H1 (cell line): ENCODE results near the gene CD63. TPM values are rescaled to one million over a fixed set of nuclear protein-coding genes. Genes with fewer than 3 reads are reported as not detected.
A peak's percentile ranks its signal among the peaks of the same experiment; 100 is the strongest.

Experiments used
- CTCF ChIA-PET: fragments of 300-600 bp; sonication (Branson Sonifier 250); formaldehyde crosslinking; loops from one replicate; lab custom pipeline; 2021; ENCODE audit not compliant: partially characterized antibody; lab: Charles Lee
- POLR2A ChIA-PET: fragments of 300-600 bp; sonication (Branson Sonifier 250); formaldehyde crosslinking; loops from one replicate; lab custom pipeline; 2021; ENCODE audit warnings: inconsistent platforms; ENCODE audit not compliant: partially characterized antibody; lab: Charles Lee
- DNase-seq, 2 experiments: peaks; one replicate each; pipeline versions ENCODE4 v3.0.0 to v3.0.0-alpha.2; 2010 to 2022; ENCODE audit warnings: low spot score in 2 of 2, low read depth in 1 of 2, mixed read lengths in 1 of 2
- FAIRE-seq: peaks from 2 replicates; lab custom pipeline; 2011; peaks lifted over from hg19 to GRCh38; lab: Jason Lieb, UNC
- H2AFZ ChIP-seq: 2 replicates; pipeline ENCODE4 v1.8.1; 2012; ENCODE audit warnings: low read length, inconsistent platforms
- H2AK5ac ChIP-seq: 2 replicates; pipeline ENCODE4 v1.6.1; 2013; ENCODE audit warnings: low read depth, low read length
- H2BK120ac ChIP-seq: replicated peaks from 2 replicates; pipeline ENCODE3; 2013; ENCODE audit warnings: low read depth, low read length, inconsistent platforms
- H2BK12ac ChIP-seq: 2 replicates; pipeline ENCODE4 v1.6.1; 2013; ENCODE audit warnings: low read depth, low read length
- H2BK15ac ChIP-seq: 2 replicates; pipeline ENCODE4 v1.6.1; 2013; ENCODE audit warnings: low read length
- H2BK20ac ChIP-seq: 2 replicates; pipeline ENCODE4 v1.6.1; 2013; ENCODE audit warnings: low read length
- H2BK5ac ChIP-seq: 2 replicates; pipeline ENCODE4 v1.6.1; 2013; ENCODE audit warnings: low read depth, low read length
- H3K14ac ChIP-seq: 2 replicates; pipeline ENCODE4 v1.6.1; 2013; ENCODE audit warnings: inconsistent platforms; ENCODE audit not compliant: insufficient read length
- H3K18ac ChIP-seq: 2 replicates; pipeline ENCODE4 v1.6.1; 2013; ENCODE audit warnings: low read length; ENCODE audit errors: extremely low read depth
- H3K23ac ChIP-seq: 2 replicates; pipeline ENCODE4 v1.6.1; 2013; ENCODE audit warnings: inconsistent platforms; ENCODE audit not compliant: insufficient read length
- H3K23me2 ChIP-seq: 2 replicates; pipeline ENCODE4 v1.6.1; 2013; ENCODE audit warnings: low read depth, low read length
- H3K27ac ChIP-seq: 2 replicates; pipeline ENCODE4 v1.6.1; 2011; ENCODE audit warnings: low read depth, low read length, inconsistent platforms
- H3K27me3 ChIP-seq, 4 experiments: replicated peaks in 1 of 4; 1 replicate in 1 of 4; 2 replicates in 3 of 4; pipeline versions ENCODE4 v1.6.1 to v1.8.1; 2011 to 2013; ENCODE audit warnings: low read length in 3 of 4, mild to moderate bottlenecking in 3 of 4, inconsistent platforms in 2 of 4, mixed read lengths in 2 of 4, moderate library complexity in 1 of 4; ENCODE audit not compliant: control insufficient read depth in 3 of 4, insufficient read depth in 3 of 4; ENCODE audit errors: extremely low read depth in 1 of 4
- H3K36me3 ChIP-seq, 4 experiments: 2 replicates each; pipeline versions ENCODE4 v1.6.1 to v1.8.1; 2011 to 2013; ENCODE audit warnings: mild to moderate bottlenecking in 4 of 4, low read length in 3 of 4, moderate library complexity in 2 of 4, control low read depth in 1 of 4, inconsistent platforms in 1 of 4; ENCODE audit not compliant: insufficient read depth in 4 of 4, control insufficient read depth in 2 of 4
- H3K4ac ChIP-seq: replicated peaks from 2 replicates; pipeline ENCODE3; 2013; ENCODE audit warnings: low read length, low read depth, mixed read lengths, inconsistent platforms; ENCODE audit not compliant: insufficient read length
- H3K4me1 ChIP-seq, 4 experiments: replicated peaks in 1 of 4; 1 replicate in 1 of 4; 2 replicates in 3 of 4; pipeline versions ENCODE4 v1.6.1 to v1.8.1; 2011 to 2013; ENCODE audit warnings: low read length in 3 of 4, inconsistent platforms in 2 of 4, mixed read lengths in 1 of 4; ENCODE audit not compliant: insufficient read depth in 4 of 4, control insufficient read depth in 3 of 4
- H3K4me2 ChIP-seq, 2 experiments: 2 replicates each; pipeline versions ENCODE4 v1.6.1 to v1.8.1; 2011 to 2013; ENCODE audit warnings: low read depth in 2 of 2, low read length in 2 of 2, control low read depth in 1 of 2, inconsistent platforms in 1 of 2, mild to moderate bottlenecking in 1 of 2; ENCODE audit not compliant: insufficient read depth in 1 of 2
- H3K4me3 ChIP-seq, 4 experiments: fragments of 200-600, 300-600 bp in 1 of 4; sonication (generic), shearing (Covaris generic), sonication (Bioruptor Twin) in 1 of 4; 2 replicates each; pipeline versions ENCODE4 v1.5.1 to v1.8.1; 2011 to 2016; ENCODE audit warnings: low read length in 4 of 4, low read depth in 3 of 4, control low read depth in 2 of 4, inconsistent platforms in 2 of 4, mild to moderate bottlenecking in 2 of 4, mixed read lengths in 1 of 4, moderate library complexity in 1 of 4; ENCODE audit not compliant: insufficient read depth in 2 of 4; ENCODE audit errors: extremely low read depth in 1 of 4
- H3K56ac ChIP-seq: replicated peaks from 2 replicates; pipeline ENCODE3; 2013; ENCODE audit warnings: low read depth, mild to moderate bottlenecking, mixed read lengths, low read length, inconsistent platforms; ENCODE audit not compliant: insufficient read length
- H3K79me1 ChIP-seq: 2 replicates; pipeline ENCODE4 v1.6.1; 2013; ENCODE audit warnings: low read depth, low read length, control low read depth
- H3K79me2 ChIP-seq, 2 experiments: 2 replicates each; pipeline versions ENCODE4 v1.6.1 to v1.8.1; 2012 to 2013; ENCODE audit warnings: low read length in 2 of 2, mild to moderate bottlenecking in 2 of 2, inconsistent platforms in 1 of 2; ENCODE audit not compliant: insufficient read depth in 2 of 2, control insufficient read depth in 1 of 2
- H3K9ac ChIP-seq, 4 experiments: replicated peaks in 1 of 4; 1 replicate in 1 of 4; 2 replicates in 3 of 4; pipeline versions ENCODE4 v1.6.1 to v1.8.1; 2011 to 2013; ENCODE audit warnings: low read depth in 3 of 4, low read length in 3 of 4, control low read depth in 2 of 4, mild to moderate bottlenecking in 2 of 4, moderate library complexity in 2 of 4, inconsistent platforms in 1 of 4; ENCODE audit errors: extremely low read depth in 1 of 4
- H3K9me3 ChIP-seq, 2 experiments: 2 replicates each; pipeline versions ENCODE4 v1.6.1 to v1.8.1; 2012 to 2013; ENCODE audit warnings: mild to moderate bottlenecking in 2 of 2, moderate library complexity in 2 of 2, control low read depth in 1 of 2, inconsistent platforms in 1 of 2, low read depth in 1 of 2, low read length in 1 of 2, mixed read lengths in 1 of 2; ENCODE audit not compliant: insufficient read depth in 2 of 2
- H4K20me1 ChIP-seq, 2 experiments: replicated peaks in 1 of 2; 2 replicates each; pipeline versions ENCODE3 to v1.8.1; 2011 to 2013; ENCODE audit warnings: inconsistent platforms in 2 of 2, low read length in 2 of 2, mild to moderate bottlenecking in 1 of 2; ENCODE audit not compliant: insufficient read depth in 2 of 2, control insufficient read depth in 1 of 2
- H4K5ac ChIP-seq: 2 replicates; pipeline ENCODE4 v1.6.1; 2013; ENCODE audit warnings: low read length, low read depth, mixed read lengths, inconsistent platforms; ENCODE audit not compliant: insufficient read length
- H4K8ac ChIP-seq: 2 replicates; pipeline ENCODE4 v1.8.0; 2013; ENCODE audit warnings: mild to moderate bottlenecking, moderate library complexity, low read length, inconsistent platforms; ENCODE audit not compliant: insufficient read depth; ENCODE audit errors: extremely low read depth
- H4K91ac ChIP-seq: replicated peaks from 2 replicates; pipeline ENCODE3; 2013; ENCODE audit warnings: low read length, mixed read lengths, inconsistent platforms; ENCODE audit not compliant: insufficient read length
- KDM1A ChIP-seq: fragments of 200-600, 300-600 bp; sonication (generic); IDR thresholded peaks from 2 replicates; pipeline ENCODE4 v1.7.1; 2016; ENCODE audit warnings: mild to moderate bottlenecking, low read length, borderline replicate concordance
- WGBS, 2 experiments: shearing (Covaris generic) in 1 of 2; methylation state at CpG; one replicate each; pipeline versions ENCODE4 v1.1.6 to v1.1.7; 2013 to 2015; ENCODE audit warnings: low lambda C conversion rate in 2 of 2, mixed read lengths in 2 of 2, inconsistent platforms in 1 of 2, low coverage in 1 of 2, missing lambda C conversion rate in 1 of 2; ENCODE audit not compliant: insufficient replicate concordance in 2 of 2, insufficient coverage in 1 of 2, insufficient read length in 1 of 2; ENCODE audit errors: extremely low coverage in 1 of 2, missing lambda C conversion rate in 1 of 2; 5-methylcytosine and 5-hydroxymethylcytosine counted together
- polyA plus RNA-seq, 7 experiments: library from polyadenylated mRNA; depleted of rRNA in 3 of 7; stranded (reverse) in 5 of 7; unstranded in 2 of 7; fragments of >200 nt in 5 of 7; fragments of 200-250 nt in 2 of 7; gene quantifications; 1 replicate in 5 of 7; 2 replicates in 1 of 7; 4 replicates in 1 of 7; pipeline versions ENCODE4 v1.2.1 to v1.2.3, GENCODE V29; 2011 to 2013; ENCODE audit warnings: missing spikeins in 2 of 7, mixed read lengths in 2 of 7
- total RNA-seq: library from RNA; stranded (reverse); fragmentation: NEBNext Ultra II Directional; extraction: Animal tissue kit (Norgen Biotek cat#: 25700); gene quantifications from 2 replicates; pipeline ENCODE4 v1.2.1, GENCODE V29; 2021

The CD63 gene
- total and polyA plus RNA-seq, 2 of the 8 experiments (the other 6 are each of a cell fraction or from before 2014, with no cell fraction given) = 440 to 526 TPM

- Histone ChIP-seq H2BK5ac (no peak overlapping the region), H3K36me3 (peaks cover 6 to 29% (median 15%) of the 10 kb centered on the region in 4 experiments; a peak in 5 of 8 replicates), H2AK5ac (no peak overlapping the region), H4K91ac (no peak overlapping the region), H2AFZ (no peak overlapping the region), H3K4me1 (peaks cover 0 to 12% (median 10%) of the 10 kb centered on the region in 4 experiments; a peak in 6 of 7 replicates), H3K18ac (no peak overlapping the region), H3K27ac (no peak overlapping the region), H2BK120ac (no peak overlapping the region), H3K23ac (no peak overlapping the region), H4K20me1 (peaks cover 2 to 6% of the 10 kb centered on the region in 2 experiments), H3K4me2 (peak overlapping the region; percentile 82 to 92), H3K4ac (no peak overlapping the region), H4K5ac (no peak overlapping the region), H3K79me1 (peaks cover 5% of the 10 kb centered on the region; the same call in 1 of the 2 replicates), H3K9me3 (no peaks in the 10 kb centered on the region), H3K14ac (no peak overlapping the region), H3K4me3 (peak overlapping the region in 3 of 4 experiments; percentile 86 to 93 (median 93); a peak in 4 of 8 replicates), H4K8ac (no peak overlapping the region), H3K23me2 (peaks cover 15% of the 10 kb centered on the region), H3K56ac (no peak overlapping the region), H3K27me3 (no peaks in the 10 kb centered on the region), H2BK20ac (no peak overlapping the region), H2BK15ac (no peak overlapping the region), H3K9ac (no peak overlapping the region; a peak in 1 of 7 replicates), H3K79me2 (peaks cover 0 to 17% of the 10 kb centered on the region in 2 experiments; a peak in 2 of 4 replicates), H2BK12ac (no peak overlapping the region)
- WGBS, 2 experiments = 74% methylated on average over 8 of the region's 10 CpGs; no CpG with 5 or more reads in 1 of the 2 experiments
- ChIA-PET CTCF (interaction anchor here (1.2 to 1.8 kb wide), 2 partner anchors 10 kb away, joined by 4 to 16 read pairs; no protein-coding TSS in a partner anchor), POLR2A (interaction anchor here (0.8 to 34.1 kb wide), 4 partner anchors 8 to 39 kb away, joined by 3 to 809 read pairs (median 54); partner anchors contain the start of genes BLOC1S1 and RDH5)
- no peak for DNase-seq
- FAIRE-seq = no peak
- TF ChIP-seq KDM1A = no peak
These were observed 1.8 kb downstream of the CD63 start for GRCh38 chr12:55726971-55727370.
